K562 (cell line): ENCODE measurements around the gene ZKSCAN3. TPM values are rescaled to one million over a fixed set of nuclear protein-coding genes. Genes with fewer than 3 reads are reported as not detected.

Experiments used
- ATF1 ChIP-seq, 2 experiments: fragments of 450-650 bp in 1 of 2; IDR thresholded peaks; 2 replicates each; pipeline ENCODE4 v1.6.1; 2016; ENCODE audit warnings: missing compliant biosample characterization in 1 of 2, missing genetic modification characterization in 1 of 2
- C11orf30 ChIP-seq: fragments of 450-650 bp; IDR thresholded peaks from 2 replicates; pipeline ENCODE4 v1.6.1; 2016; ENCODE audit warnings: low read depth, mild to moderate bottlenecking
- ELF4 ChIP-seq: fragments of 450-650 bp; formaldehyde crosslinking; IDR thresholded peaks from 2 replicates; pipeline ENCODE4 v1.4.0; 2022; ENCODE audit warnings: missing genetic modification characterization
- ERF ChIP-seq: fragments of 450-650 bp; formaldehyde crosslinking; IDR thresholded peaks from 2 replicates; pipeline ENCODE4 v1.4.0; 2020; ENCODE audit warnings: mild to moderate bottlenecking, mixed read lengths
- GATA2 ChIP-seq: sonication (generic); formaldehyde crosslinking; IDR thresholded peaks from 2 replicates; pipeline ENCODE4 v1.4.0; 2020; ENCODE audit warnings: mild to moderate bottlenecking, missing genetic modification reagents
- GATAD2A ChIP-seq: fragments of 450-650 bp; IDR thresholded peaks from 2 replicates; pipeline ENCODE4 v1.6.1; 2017
- MAFK ChIP-seq: IDR thresholded peaks from 2 replicates; pipeline ENCODE4 v1.6.1; 2011; ENCODE audit warnings: low read length, improper control_type of control experiment
- MYC ChIP-seq, 2 experiments: fragments of 250-450 bp in 1 of 2; sonication (Bioruptor Pico) in 1 of 2; IDR thresholded peaks; 2 replicates each; pipeline versions ENCODE4 v1.5.1 to v1.6.1; 2012 to 2021; ENCODE audit warnings: low read depth in 2 of 2, borderline replicate concordance in 1 of 2, improper control_type of control experiment in 1 of 2, low read length in 1 of 2, mild to moderate bottlenecking in 1 of 2, moderate library complexity in 1 of 2
- NEUROD1 ChIP-seq: fragments of 150-350 bp; IDR thresholded peaks from 2 replicates; pipeline ENCODE4 v1.6.1; 2014; ENCODE audit warnings: borderline replicate concordance, low read length, low read depth; ENCODE audit not compliant: partially characterized antibody
- NFE2 ChIP-seq: IDR thresholded peaks from 2 replicates; pipeline ENCODE4 v1.6.1; 2014; ENCODE audit warnings: antibody characterized with exemption, low read depth
- NFE2L1 ChIP-seq: fragments of 450-650 bp; IDR thresholded peaks from 2 replicates; pipeline ENCODE4 v1.6.1; 2016; ENCODE audit warnings: missing genetic modification characterization, low read depth, mild to moderate bottlenecking, missing compliant biosample characterization, moderate library complexity, borderline replicate concordance
- NFYB ChIP-seq: IDR thresholded peaks from 2 replicates; pipeline ENCODE4 v1.6.1; 2011; ENCODE audit warnings: mild to moderate bottlenecking, moderate library complexity; ENCODE audit not compliant: insufficient read length; ENCODE audit errors: extremely low read depth
- RBM34 ChIP-seq: fragments of 200-400 bp; formaldehyde crosslinking; IDR thresholded peaks from 2 replicates; pipeline ENCODE4 v1.6.1; 2018; ENCODE audit warnings: low read length, borderline replicate concordance; ENCODE audit not compliant: insufficient read depth
- SIN3A ChIP-seq, 2 experiments: fragments of 150-350 bp in 1 of 2; IDR thresholded peaks; 2 replicates each; pipeline ENCODE4 v1.6.1; 2011 to 2016; ENCODE audit warnings: borderline replicate concordance in 2 of 2, low read depth in 2 of 2, low read length in 2 of 2, mild to moderate bottlenecking in 2 of 2, moderate library complexity in 2 of 2; ENCODE audit not compliant: control insufficient read depth in 1 of 2
- SNRNP70 ChIP-seq: fragments of 200-400 bp; formaldehyde crosslinking; optimal IDR thresholded peaks from 2 replicates; pipeline ENCODE3; 2017; ENCODE audit warnings: low read depth, low read length
- TARDBP ChIP-seq: fragments of 450-650 bp; IDR thresholded peaks from 2 replicates; pipeline ENCODE4 v1.6.1; 2016
- THRAP3 ChIP-seq: fragments of 450-650 bp; IDR thresholded peaks from 2 replicates; pipeline ENCODE4 v1.6.1; 2016; ENCODE audit warnings: mild to moderate bottlenecking, inconsistent platforms, borderline replicate concordance
- ZBTB8A ChIP-seq: fragments of 450-650 bp; IDR thresholded peaks from 2 replicates; pipeline ENCODE4 v1.6.1; 2018; ENCODE audit warnings: mild to moderate bottlenecking, moderate library complexity; ENCODE audit not compliant: partially characterized antibody
- ZNF124 ChIP-seq: sonication (generic); formaldehyde crosslinking; IDR thresholded peaks from 2 replicates; pipeline ENCODE4 v1.8.1; 2022; ENCODE audit warnings: missing genetic modification reagents
- ZNF184 ChIP-seq: sonication (generic); formaldehyde crosslinking; IDR thresholded peaks from 2 replicates; pipeline ENCODE4 v1.5.0; 2020; ENCODE audit warnings: missing genetic modification reagents
- ZNF444 ChIP-seq: fragments of 250-450 bp; sonication (Bioruptor Pico); IDR thresholded peaks from 2 replicates; pipeline ENCODE4 v1.4.0; 2020; ENCODE audit warnings: mild to moderate bottlenecking, moderate library complexity
- ZNF77 ChIP-seq: fragments of 250-450 bp; sonication (Bioruptor Pico); IDR thresholded peaks from 2 replicates; pipeline ENCODE4 v1.5.0; 2020
- polyA plus RNA-seq, 8 experiments: library from polyadenylated mRNA; depleted of rRNA in 4 of 8; stranded (reverse) in 5 of 8; unstranded in 3 of 8; fragments of >200 nt; fragmentation: Nextera tagmentation in 2 of 8; fragmentation: Illumina TruSeq in 1 of 8; extraction: Ambion mirVana in 2 of 8; extraction: Trizol in 1 of 8; gene quantifications; 2 replicates each; pipeline versions ENCODE4 v1.2.1 to v1.2.3, GENCODE V29; 2011 to 2014; ENCODE audit warnings: inconsistent platforms in 1 of 8, missing spikeins in 1 of 8
- total RNA-seq, 7 experiments: library from RNA; depleted of rRNA in 6 of 7; stranded (reverse); fragments of >200 nt in 6 of 7; fragmentation: Illumina TruSeq in 2 of 7; extraction: Trizol in 2 of 7; gene quantifications; 2 replicates each; pipeline versions ENCODE4 v1.2.1 to v1.2.3, GENCODE V29; 2011 to 2021; ENCODE audit warnings: low replicate concordance in 1 of 7
- TF ChIP-seq, protein P1 (sequence below): fragments of 250-450 bp; sonication (Bioruptor Pico); IDR thresholded peaks from 2 replicates; pipeline ENCODE4 v1.4.0; 2020
- TF ChIP-seq, protein P2 (sequence below): fragments of 450-650 bp; formaldehyde crosslinking; IDR thresholded peaks from 2 replicates; pipeline ENCODE4 v1.4.0; 2020; ENCODE audit warnings: mild to moderate bottlenecking, moderate library complexity

ZKSCAN3 gene
- total and polyA plus RNA-seq, 9 of the 15 experiments (the other 6 are each of a cell fraction or from before 2014, with no cell fraction given): 3.0 to 12.4 (median 10.2) TPM

DNA sequence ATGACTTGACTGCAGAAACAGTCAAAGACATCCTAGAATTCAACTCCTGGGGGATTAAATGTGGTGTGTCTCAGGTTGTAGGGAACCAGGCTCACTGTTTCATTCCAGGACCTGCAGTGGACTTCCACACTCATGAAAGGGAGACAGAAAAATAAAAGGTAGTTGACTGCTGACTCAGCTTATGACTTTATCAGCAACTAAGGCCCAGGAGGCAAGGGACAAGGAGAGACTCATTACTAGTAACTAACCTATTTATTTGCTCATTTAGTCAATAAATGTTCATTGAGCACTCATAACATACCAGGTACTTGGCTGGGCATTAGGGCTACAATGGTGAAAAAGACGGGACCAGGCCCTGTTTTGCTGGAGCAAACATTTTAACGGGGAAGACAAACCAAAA is 16.7 kb upstream of the ZKSCAN3 start (continued):
- TF ChIP-seq, protein P1, sequence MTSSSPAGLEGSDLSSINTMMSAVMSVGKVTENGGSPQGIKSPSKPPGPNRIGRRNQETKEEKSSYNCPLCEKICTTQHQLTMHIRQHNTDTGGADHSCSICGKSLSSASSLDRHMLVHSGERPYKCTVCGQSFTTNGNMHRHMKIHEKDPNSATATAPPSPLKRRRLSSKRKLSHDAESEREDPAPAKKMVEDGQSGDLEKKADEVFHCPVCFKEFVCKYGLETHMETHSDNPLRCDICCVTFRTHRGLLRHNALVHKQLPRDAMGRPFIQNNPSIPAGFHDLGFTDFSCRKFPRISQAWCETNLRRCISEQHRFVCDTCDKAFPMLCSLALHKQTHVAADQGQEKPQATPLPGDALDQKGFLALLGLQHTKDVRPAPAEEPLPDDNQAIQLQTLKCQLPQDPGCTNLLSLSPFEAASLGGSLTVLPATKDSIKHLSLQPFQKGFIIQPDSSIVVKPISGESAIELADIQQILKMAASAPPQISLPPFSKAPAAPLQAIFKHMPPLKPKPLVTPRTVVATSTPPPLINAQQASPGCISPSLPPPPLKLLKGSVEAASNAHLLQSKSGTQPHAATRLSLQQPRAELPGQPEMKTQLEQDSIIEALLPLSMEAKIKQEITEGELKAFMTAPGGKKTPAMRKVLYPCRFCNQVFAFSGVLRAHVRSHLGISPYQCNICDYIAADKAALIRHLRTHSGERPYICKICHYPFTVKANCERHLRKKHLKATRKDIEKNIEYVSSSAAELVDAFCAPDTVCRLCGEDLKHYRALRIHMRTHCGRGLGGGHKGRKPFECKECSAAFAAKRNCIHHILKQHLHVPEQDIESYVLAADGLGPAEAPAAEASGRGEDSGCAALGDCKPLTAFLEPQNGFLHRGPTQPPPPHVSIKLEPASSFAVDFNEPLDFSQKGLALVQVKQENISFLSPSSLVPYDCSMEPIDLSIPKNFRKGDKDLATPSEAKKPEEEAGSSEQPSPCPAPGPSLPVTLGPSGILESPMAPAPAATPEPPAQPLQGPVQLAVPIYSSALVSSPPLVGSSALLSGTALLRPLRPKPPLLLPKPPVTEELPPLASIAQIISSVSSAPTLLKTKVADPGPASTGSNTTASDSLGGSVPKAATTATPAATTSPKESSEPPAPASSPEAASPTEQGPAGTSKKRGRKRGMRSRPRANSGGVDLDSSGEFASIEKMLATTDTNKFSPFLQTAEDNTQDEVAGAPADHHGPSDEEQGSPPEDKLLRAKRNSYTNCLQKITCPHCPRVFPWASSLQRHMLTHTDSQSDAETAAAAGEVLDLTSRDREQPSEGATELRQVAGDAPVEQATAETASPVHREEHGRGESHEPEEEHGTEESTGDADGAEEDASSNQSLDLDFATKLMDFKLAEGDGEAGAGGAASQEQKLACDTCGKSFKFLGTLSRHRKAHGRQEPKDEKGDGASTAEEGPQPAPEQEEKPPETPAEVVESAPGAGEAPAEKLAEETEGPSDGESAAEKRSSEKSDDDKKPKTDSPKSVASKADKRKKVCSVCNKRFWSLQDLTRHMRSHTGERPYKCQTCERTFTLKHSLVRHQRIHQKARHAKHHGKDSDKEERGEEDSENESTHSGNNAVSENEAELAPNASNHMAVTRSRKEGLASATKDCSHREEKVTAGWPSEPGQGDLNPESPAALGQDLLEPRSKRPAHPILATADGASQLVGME (CRISPR knock-in tag): no peak
- TF ChIP-seq MYC (IDR thresholded peaks at IDR 0.05; ENCODE audit: low read depth, low read length) (no peak), MYC (CRISPR knock-in tag; IDR thresholded peaks at IDR 0.05; ENCODE audit: borderline replicate concordance, low read depth) (no peak), ZNF184 (no peak), NFE2 (peak; percentile 70), NEUROD1 (no peak), ATF1 (CRISPR knock-in tag; IDR thresholded peaks at IDR 0.05) (no peak), ATF1 (tag; IDR thresholded peaks at IDR 0.05) (no peak), ZNF77 (CRISPR knock-in tag) (no peak), ELF4 (CRISPR knock-in tag) (no peak), RBM34 (no peak), SIN3A (IDR thresholded peaks at IDR 0.05; ENCODE audit: borderline replicate concordance in 2 of 2, control insufficient read depth in 1 of 2, low read depth in 2 of 2, low read length in 2 of 2) (no peak), ZNF444 (CRISPR knock-in tag) (no peak), MAFK (peak; percentile 96), NFE2L1 (tag) (no peak), NFYB (no peak), ERF (CRISPR knock-in tag) (no peak), C11orf30 (peak; percentile 99), GATA2 (CRISPR knock-in tag) (no peak), ZNF124 (CRISPR knock-in tag) (no peak), TARDBP (no peak), ZBTB8A (no peak), SNRNP70 (no peak), GATAD2A (peak; percentile 17; the same call in 1 of the 2 replicates), THRAP3 (no peak)
- TF ChIP-seq, protein P2, sequence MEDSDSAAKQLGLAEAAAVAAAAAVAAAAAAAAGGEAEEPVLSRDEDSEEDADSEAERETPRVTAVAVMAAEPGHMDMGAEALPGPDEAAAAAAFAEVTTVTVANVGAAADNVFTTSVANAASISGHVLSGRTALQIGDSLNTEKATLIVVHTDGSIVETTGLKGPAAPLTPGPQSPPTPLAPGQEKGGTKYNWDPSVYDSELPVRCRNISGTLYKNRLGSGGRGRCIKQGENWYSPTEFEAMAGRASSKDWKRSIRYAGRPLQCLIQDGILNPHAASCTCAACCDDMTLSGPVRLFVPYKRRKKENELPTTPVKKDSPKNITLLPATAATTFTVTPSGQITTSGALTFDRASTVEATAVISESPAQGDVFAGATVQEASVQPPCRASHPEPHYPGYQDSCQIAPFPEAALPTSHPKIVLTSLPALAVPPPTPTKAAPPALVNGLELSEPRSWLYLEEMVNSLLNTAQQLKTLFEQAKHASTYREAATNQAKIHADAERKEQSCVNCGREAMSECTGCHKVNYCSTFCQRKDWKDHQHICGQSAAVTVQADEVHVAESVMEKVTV (CRISPR knock-in tag): 0 out of 2 replicates have a peak, but pooled peaks have one; percentile 15
